GM12865 (cell line): Measurements from ENCODE around the gene DEF6.

Experiments
- DNase-seq: peaks from one replicate; pipeline ENCODE4 v3.0.0; 2010; ENCODE audit warnings: low read depth
- H3K4me3 ChIP-seq: 2 replicates; pipeline ENCODE4 v1.5.1; 2011; ENCODE audit warnings: mild to moderate bottlenecking, low read depth, low read length, control low read depth
- TF ChIP-seq, protein P1 (sequence below): IDR thresholded peaks from 2 replicates; pipeline ENCODE4 v1.5.1; 2011; ENCODE audit warnings: low read length, control low read depth, low read depth, inconsistent platforms; ENCODE audit not compliant: insufficient read depth; ENCODE audit errors: missing control alignments

The DEF6 gene

DNA sequence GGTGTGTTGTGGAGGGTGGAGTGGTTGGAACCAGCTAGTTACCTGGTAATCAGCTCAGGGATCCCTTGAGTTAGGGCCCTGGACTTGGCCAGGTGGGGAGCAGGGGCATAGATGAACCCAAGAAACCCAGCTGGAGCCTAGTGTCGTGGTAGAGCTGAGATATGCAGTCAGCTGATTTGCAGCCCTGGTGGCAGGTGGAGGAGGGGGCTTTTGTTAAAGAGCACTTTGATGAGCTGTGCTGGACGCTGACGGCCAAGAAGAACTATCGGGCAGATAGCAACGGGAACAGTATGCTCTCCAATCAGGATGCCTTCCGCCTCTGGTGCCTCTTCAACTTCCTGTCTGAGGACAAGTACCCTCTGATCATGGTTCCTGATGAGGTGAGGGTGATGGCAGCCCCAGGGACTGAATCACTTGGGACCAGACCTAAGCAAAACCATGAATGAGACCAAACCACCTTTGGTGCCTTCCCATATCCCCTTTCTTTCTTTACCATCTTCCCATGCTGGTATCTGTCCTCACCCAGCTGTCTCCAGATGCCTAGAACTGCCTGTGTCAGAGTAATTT lies 12.7 kb downstream of the DEF6 start:
- no peak overlapping the region for H3K4me3 ChIP-seq
- TF ChIP-seq, protein P1, sequence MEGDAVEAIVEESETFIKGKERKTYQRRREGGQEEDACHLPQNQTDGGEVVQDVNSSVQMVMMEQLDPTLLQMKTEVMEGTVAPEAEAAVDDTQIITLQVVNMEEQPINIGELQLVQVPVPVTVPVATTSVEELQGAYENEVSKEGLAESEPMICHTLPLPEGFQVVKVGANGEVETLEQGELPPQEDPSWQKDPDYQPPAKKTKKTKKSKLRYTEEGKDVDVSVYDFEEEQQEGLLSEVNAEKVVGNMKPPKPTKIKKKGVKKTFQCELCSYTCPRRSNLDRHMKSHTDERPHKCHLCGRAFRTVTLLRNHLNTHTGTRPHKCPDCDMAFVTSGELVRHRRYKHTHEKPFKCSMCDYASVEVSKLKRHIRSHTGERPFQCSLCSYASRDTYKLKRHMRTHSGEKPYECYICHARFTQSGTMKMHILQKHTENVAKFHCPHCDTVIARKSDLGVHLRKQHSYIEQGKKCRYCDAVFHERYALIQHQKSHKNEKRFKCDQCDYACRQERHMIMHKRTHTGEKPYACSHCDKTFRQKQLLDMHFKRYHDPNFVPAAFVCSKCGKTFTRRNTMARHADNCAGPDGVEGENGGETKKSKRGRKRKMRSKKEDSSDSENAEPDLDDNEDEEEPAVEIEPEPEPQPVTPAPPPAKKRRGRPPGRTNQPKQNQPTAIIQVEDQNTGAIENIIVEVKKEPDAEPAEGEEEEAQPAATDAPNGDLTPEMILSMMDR = no peak
- no peak for DNase-seq

DNA sequence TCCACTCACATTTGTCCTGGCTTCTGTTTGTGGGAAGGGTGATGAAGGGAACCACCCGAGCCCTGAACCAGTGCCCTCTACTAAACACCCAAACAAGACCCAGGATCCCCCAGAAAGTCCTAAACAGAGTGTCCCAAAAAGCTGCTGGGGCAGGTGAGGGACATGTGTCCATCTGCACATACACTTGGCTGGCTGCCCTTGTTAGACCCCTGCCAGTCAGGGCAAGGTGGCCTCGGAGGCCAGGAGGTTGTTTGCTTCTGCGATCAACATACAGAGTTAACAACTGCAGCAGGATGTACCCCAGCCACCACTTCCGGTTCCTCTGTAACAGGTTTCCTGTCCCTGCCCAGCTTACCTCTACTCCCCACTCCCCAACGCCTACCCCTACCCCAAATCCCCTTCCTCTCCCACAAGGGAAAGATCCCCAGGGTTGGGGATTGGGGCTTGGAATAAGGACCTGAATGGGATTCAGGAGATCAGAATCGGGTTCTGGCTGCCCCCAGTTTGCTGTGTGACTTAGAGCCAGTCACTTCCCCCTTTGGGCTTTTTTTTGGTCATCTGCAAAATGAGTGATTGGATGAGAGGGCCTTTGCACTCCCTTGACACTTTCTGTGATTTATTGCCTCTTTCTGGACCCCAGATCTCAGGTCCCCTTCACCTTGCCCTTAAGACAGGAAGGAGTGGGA lies 13.9 kb downstream of the DEF6 start:
- TF ChIP-seq, protein P1 = no peak
- peak; percentile 65 for DNase-seq
- H3K4me3 ChIP-seq = peak overlapping the region; percentile 30

DNA sequence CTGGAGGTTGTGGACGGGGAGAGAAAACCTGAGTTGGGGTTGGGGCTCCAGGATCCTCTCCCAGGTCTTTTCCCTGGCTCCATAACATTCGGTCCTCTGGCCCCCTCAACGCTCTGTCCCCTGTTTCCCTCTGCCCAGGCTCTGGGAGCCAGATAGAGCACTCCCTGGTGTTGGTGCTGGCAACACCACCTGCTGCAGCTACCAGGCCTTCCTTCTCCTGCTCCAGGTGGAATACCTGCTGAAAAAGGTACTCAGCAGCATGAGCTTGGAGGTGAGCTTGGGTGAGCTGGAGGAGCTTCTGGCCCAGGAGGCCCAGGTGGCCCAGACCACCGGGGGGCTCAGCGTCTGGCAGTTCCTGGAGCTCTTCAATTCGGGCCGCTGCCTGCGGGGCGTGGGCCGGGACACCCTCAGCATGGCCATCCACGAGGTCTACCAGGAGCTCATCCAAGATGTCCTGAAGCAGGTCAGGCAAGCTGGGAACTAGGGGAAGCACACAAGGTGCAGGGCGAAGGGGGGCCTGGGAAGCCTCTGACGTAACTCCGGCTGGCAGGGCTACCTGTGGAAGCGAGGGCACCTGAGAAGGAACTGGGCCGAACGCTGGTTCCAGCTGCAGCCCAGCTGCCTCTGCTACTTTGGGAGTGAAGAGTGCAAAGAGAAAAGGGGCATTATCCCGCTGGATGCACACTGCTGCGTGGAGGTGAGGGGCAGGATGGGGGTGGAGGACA lies 14.6 kb downstream of the DEF6 start:
- H3K4me3 ChIP-seq = no peak overlapping the region
- DNase-seq = no peak
- TF ChIP-seq, protein P1 = no peak

DNA sequence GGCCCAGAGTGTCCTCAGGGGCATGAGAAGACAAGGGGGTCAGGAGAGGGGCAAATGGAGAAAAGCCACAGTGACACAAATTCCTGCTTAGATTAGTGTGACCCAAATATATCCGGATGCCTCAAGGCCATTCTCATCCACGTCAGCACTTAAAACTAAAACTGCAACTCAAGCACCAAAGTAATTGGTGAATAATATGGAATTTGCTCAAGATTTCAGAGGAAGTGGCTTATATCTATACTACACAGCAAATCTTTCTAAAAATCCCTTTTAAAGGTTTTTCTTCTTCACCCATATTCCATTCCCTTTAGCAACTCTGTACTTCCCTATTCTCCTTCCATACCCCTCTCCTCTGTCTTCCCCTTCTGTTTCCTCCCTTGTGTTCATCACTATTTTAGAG lies 15.2 kb downstream of the DEF6 start:
- no peak overlapping the region for H3K4me3 ChIP-seq
- TF ChIP-seq, protein P1 = no peak
- DNase-seq = no peak

DNA sequence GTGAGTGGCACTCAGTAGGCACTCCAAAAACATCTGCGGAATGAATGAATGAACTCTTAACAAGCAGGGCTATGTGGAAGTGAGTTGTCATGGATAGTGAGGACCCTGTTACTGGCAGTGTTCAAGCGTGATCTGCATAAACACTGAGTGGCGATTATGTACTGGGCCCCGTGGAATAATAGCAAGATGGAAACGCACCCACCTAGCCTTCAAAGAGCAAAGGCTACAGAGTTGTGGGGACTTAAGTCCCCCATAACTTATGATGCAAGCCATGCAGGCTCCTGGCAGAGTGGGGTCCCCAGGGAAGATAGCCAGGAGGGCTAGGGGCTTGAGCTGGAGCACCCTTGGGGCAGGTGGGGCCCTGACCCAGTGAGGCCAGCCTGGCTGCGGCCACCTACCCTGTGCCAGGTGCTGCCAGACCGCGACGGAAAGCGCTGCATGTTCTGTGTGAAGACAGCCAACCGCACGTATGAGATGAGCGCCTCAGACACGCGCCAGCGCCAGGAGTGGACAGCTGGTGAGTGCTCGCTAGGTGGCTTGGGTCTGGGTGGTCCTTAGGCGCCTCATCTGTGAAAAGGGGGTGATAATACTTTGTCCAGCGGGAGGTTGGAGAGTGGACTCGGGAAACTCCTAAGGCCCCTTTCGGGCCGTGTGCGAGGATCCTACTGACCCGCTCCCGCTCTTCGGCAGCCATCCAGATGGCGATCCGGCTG lies 20.0 kb downstream of the DEF6 start:
- no peak for DNase-seq
- TF ChIP-seq, protein P1 = no peak
- H3K4me3 ChIP-seq = no peak overlapping the region

DNA sequence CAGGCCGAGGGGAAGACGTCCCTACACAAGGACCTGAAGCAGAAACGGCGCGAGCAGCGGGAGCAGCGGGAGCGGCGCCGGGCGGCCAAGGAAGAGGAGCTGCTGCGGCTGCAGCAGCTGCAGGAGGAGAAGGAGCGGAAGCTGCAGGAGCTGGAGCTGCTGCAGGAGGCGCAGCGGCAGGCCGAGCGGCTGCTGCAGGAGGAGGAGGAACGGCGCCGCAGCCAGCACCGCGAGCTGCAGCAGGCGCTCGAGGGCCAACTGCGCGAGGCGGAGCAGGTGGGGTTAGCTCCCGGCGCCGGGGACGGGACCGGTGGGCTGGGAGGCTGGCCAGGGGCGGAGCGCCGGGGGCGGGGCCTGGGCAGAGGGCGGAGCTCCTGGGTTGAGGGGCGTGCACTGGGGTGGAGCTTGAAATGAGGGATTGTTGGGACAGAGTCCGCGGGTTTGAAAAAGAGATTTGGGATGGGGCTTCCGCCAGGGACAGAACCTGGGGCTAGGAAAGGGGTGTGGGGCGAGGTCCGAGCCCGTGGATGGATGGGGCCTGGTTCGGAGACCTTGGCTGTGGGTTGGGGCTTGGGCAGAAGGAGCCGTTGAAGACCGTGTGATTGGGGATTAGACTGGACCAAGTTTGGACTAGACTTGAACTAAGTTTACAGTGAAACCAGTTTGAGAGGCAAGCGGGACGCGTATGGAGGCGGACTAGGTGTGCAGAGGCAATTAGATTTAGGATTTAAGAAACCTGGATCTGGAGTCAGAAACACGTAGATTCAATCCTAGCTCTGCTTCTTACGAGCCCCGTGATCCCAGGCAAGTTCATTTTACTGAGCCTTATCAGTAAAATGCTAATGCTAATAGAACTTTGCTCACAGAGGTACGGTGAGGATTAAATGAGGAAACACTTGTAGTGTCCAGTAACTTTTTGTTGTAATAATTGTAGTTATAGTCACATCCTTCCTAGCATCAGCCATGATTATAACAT lies 20.9 kb downstream of the DEF6 start:
- TF ChIP-seq, protein P1 = no peak
- no peak overlapping the region for H3K4me3 ChIP-seq
- no peak for DNase-seq
